Glutamatergic neuron (in vitro differentiated cells): Measurements from ENCODE around the gene AGPAT3. TPM values are rescaled to one million over a fixed set of nuclear protein-coding genes. Genes with fewer than 3 reads are reported as not detected.

Experiments
- DNase-seq: peaks from one replicate; pipeline ENCODE4 v3.0.0; 2022
- H3K27ac Mint-ChIP-seq: one replicate; pipeline ENCODE4 v1.8.0; 2020; ENCODE audit warnings: mild to moderate bottlenecking, mixed read lengths, inconsistent platforms; ENCODE audit not compliant: unreplicated experiment
- H3K27me3 Mint-ChIP-seq: one replicate; pipeline ENCODE4 v1.8.0; 2020; ENCODE audit warnings: mild to moderate bottlenecking, moderate library complexity, mixed read lengths, inconsistent platforms; ENCODE audit not compliant: unreplicated experiment
- H3K36me3 Mint-ChIP-seq: one replicate; pipeline ENCODE4 v1.8.0; 2020; ENCODE audit warnings: mild to moderate bottlenecking, mixed read lengths, inconsistent platforms; ENCODE audit not compliant: unreplicated experiment
- H3K4me1 Mint-ChIP-seq: one replicate; pipeline ENCODE4 v1.8.0; 2020; ENCODE audit warnings: mild to moderate bottlenecking, low read depth, mixed read lengths, inconsistent platforms; ENCODE audit not compliant: unreplicated experiment
- H3K4me3 Mint-ChIP-seq: one replicate; pipeline ENCODE4 v1.8.0; 2020; ENCODE audit warnings: mild to moderate bottlenecking, mixed read lengths, inconsistent platforms; ENCODE audit not compliant: unreplicated experiment
- H3K9me3 Mint-ChIP-seq: one replicate; pipeline ENCODE4 v1.8.0; 2020; ENCODE audit warnings: mild to moderate bottlenecking, moderate library complexity, mixed read lengths, inconsistent platforms; ENCODE audit not compliant: unreplicated experiment
- CTCF ChIP-seq: fragments of 200-600 bp; sonication (generic); IDR thresholded peaks from one replicate; pipeline ENCODE4 v1.5.0; 2021; ENCODE audit not compliant: partially characterized antibody, unreplicated experiment
- total RNA-seq: library from RNA; stranded (reverse); fragmentation: NEBNext Ultra II Directional; extraction: Animal tissue kit (Norgen Biotek cat#: 25700); gene quantifications from one replicate; pipeline ENCODE4 v1.2.1, GENCODE V29; 2021; ENCODE audit not compliant: unreplicated experiment

Gene AGPAT3
- total RNA-seq, 1 donor from 2014 or later: 12.6 TPM

- Mint-ChIP-seq H3K36me3 (peaks cover 19% of the 10 kb centered on the region), H3K4me3 (no peak overlapping the region), H3K27me3 (peaks cover 2% of the 10 kb centered on the region), H3K27ac (peak overlapping the region; percentile 70), H3K9me3 (peaks cover 8% of the 10 kb centered on the region), H3K4me1 (peaks cover 4% of the 10 kb centered on the region)
- DNase-seq: no peak
- no peak for TF ChIP-seq CTCF
Observed at GRCh38 chr21:43890042-43890441, 25.0 kb downstream of the AGPAT3 start.

DNA sequence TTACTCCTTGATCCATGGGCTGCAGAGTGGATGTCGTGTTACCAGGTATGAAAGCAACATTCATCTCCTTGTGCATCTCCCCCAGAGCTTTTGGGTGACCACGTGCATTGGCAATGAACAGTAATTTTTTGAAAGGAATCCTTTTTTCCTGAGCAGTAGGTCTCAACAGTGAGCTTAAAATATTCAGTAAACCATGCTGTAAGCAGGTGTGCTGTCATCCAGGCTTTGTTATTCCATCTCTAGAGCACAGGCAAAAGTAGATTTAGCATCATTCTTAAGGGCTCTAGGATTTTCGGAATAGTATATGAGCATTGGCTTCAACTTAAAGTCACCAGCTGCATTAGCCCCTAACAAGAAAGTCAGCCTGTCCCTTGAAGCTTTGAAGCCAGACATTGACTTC is 27.3 kb downstream of the AGPAT3 start:
- H3K4me1 Mint-ChIP-seq: peaks cover 4% of the 10 kb centered on the region
- DNase-seq: no peak
- no peak overlapping the region for H3K27ac Mint-ChIP-seq
- no peak for TF ChIP-seq CTCF
- no peak overlapping the region for H3K4me3 Mint-ChIP-seq
- peaks cover 22% of the 10 kb centered on the region for H3K36me3 Mint-ChIP-seq
- peaks cover 2% of the 10 kb centered on the region for H3K27me3 Mint-ChIP-seq
- H3K9me3 Mint-ChIP-seq: peaks cover 5% of the 10 kb centered on the region

DNA sequence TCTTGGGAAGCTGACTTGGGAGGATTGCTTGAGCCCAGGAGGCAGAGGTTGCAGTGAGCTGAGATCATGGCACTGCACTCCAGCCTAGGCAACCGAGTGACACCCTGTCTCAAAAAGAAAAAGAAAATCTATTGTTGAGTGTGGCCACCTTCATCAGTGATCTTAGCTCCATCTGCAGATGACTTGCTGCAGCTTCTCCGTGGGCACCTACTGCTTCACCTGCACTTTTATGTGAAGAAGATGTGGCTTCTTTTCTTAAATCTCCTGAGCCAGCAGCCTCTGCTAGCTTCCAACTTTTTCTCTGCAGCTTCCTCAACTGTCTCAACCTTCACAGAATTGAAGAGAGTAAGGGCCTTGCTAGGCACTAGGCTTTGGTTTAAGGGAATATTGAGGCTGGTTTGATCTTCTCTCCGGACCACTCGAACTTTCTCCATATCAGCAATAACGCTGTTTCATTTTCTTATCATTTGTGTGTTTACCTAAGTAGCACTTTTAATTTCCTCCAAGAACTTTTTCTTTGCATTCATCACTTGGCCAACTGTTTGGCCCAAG is 28.0 kb downstream of the AGPAT3 start:
- Mint-ChIP-seq H3K27ac (no peak overlapping the region), H3K4me1 (peaks cover 4% of the 10 kb centered on the region), H3K9me3 (peaks cover 5% of the 10 kb centered on the region), H3K36me3 (peaks cover 24% of the 10 kb centered on the region), H3K27me3 (peaks cover 2% of the 10 kb centered on the region), H3K4me3 (no peak overlapping the region)
- DNase-seq: no peak
- TF ChIP-seq CTCF: no peak

GRCh38 chr21:43893536-43894205 is 28.6 kb downstream of the AGPAT3 start:
- no peak for DNase-seq
- no peak for TF ChIP-seq CTCF
- peaks cover 28% of the 10 kb centered on the region for H3K36me3 Mint-ChIP-seq
- peaks cover 7% of the 10 kb centered on the region for H3K9me3 Mint-ChIP-seq
- H3K4me3 Mint-ChIP-seq: no peak overlapping the region
- peaks cover 4% of the 10 kb centered on the region for H3K4me1 Mint-ChIP-seq
- peaks cover 2% of the 10 kb centered on the region for H3K27me3 Mint-ChIP-seq
- no peak overlapping the region for H3K27ac Mint-ChIP-seq

GRCh38 chr21:43894206-43894577 is 29.2 kb downstream of the AGPAT3 start:
- Mint-ChIP-seq H3K27me3 (peaks cover 2% of the 10 kb centered on the region), H3K27ac (no peak overlapping the region), H3K9me3 (peaks cover 11% of the 10 kb centered on the region), H3K4me3 (no peak overlapping the region), H3K36me3 (peaks cover 33% of the 10 kb centered on the region), H3K4me1 (peaks cover 4% of the 10 kb centered on the region)
- no peak for TF ChIP-seq CTCF
- DNase-seq: no peak
